Epithelial cell of proximal tubule (primary cell): ENCODE measurements around the gene DGUOK. TPM values are rescaled to one million over a fixed set of nuclear protein-coding genes. Genes with fewer than 3 reads are reported as not detected.

Source experiments
- DNase-seq: peaks from one replicate; pipeline ENCODE4 v3.0.0-alpha.2; 2011; ENCODE audit warnings: low read depth
- H3K4me3 ChIP-seq: 2 replicates; pipeline ENCODE4 v1.5.1; 2011; ENCODE audit warnings: low read depth, mild to moderate bottlenecking, low read length
- total RNA-seq: library from RNA; depleted of rRNA; stranded (reverse); fragments of >200 nt; gene quantifications from 2 replicates; pipeline ENCODE4 v1.2.3, GENCODE V29; 2015
- TF ChIP-seq, protein P1 (sequence below): conservative IDR thresholded peaks from 2 replicates; pipeline ENCODE4 v1.5.1; 2012; ENCODE audit warnings: low read depth, mild to moderate bottlenecking, low read length

DGUOK gene
- total RNA-seq, 1 donor from 2014 or later = 65.6 TPM

DNA sequence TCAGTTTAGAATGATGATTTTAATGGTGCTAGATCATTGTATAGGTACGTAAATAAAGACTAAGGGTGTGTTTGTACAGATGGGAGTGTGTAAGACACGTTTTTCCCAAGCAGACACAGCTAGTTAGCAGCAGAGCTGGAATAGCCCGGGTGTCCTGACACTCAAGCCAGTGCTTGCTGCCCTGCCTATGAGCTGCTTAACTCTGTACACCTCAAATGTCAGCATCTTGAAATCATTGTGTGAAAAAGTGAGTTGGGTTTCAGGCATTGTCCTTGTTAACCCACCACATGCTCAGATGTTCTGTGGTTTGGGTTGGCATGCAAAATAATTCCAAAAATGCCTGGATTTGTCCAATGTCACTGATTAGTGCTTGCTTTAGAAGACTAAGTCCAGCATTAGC lies 45.0 kb downstream of the DGUOK start:
- no peak for DNase-seq
- H3K4me3 ChIP-seq = no peak overlapping the region
- TF ChIP-seq, protein P1, sequence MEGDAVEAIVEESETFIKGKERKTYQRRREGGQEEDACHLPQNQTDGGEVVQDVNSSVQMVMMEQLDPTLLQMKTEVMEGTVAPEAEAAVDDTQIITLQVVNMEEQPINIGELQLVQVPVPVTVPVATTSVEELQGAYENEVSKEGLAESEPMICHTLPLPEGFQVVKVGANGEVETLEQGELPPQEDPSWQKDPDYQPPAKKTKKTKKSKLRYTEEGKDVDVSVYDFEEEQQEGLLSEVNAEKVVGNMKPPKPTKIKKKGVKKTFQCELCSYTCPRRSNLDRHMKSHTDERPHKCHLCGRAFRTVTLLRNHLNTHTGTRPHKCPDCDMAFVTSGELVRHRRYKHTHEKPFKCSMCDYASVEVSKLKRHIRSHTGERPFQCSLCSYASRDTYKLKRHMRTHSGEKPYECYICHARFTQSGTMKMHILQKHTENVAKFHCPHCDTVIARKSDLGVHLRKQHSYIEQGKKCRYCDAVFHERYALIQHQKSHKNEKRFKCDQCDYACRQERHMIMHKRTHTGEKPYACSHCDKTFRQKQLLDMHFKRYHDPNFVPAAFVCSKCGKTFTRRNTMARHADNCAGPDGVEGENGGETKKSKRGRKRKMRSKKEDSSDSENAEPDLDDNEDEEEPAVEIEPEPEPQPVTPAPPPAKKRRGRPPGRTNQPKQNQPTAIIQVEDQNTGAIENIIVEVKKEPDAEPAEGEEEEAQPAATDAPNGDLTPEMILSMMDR = no peak

- H3K4me3 ChIP-seq = no peak overlapping the region
- TF ChIP-seq, protein P1 = no peak
- no peak for DNase-seq
Measured at GRCh38 chr2:73972846-73973245, 46.2 kb downstream of the DGUOK start.

GRCh38 chr2:73975731-73976130 lies 49.1 kb downstream of the DGUOK start:
- H3K4me3 ChIP-seq = no peak overlapping the region
- TF ChIP-seq, protein P1 = no peak
- DNase-seq = no peak

DNA sequence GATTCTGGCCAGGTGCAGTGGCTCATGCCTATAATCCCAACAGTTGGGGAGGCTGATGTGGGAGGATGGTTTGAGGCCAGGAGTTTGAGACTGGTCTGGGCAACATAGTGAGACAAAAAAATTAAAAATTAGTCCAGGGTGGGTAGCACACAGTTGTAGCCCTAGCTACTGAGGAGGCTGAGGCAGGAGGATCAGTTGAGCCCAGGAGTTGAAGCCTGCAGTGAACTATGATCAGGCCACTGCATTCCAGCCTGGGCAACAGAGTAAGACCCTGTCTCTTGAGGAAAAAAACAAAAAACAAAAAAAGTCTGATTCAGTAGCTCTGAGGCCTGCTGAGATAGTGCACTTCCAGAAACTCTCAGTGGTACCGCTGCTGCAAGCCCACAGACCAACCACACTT lies 50.1 kb downstream of the DGUOK start:
- no peak overlapping the region for H3K4me3 ChIP-seq
- TF ChIP-seq, protein P1 = no peak
- no peak for DNase-seq

DNA sequence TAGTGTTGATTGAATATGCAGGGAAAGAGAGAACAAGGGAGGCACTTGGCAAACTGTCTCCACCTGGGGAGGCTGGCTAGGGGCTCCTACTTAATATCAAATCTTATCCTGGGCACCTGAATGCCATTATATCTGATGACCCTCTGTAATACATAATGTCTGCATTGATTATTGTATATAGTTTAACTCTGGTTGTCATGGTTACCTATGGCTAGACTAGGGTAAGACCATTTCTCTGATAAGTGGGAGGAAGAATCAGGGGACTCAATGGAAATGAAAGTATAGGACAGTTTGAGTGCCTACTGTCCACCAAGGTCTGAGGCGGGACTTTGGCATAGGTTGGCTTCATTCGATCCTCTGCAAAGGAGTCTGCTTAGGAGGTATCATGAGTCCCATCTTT lies 50.8 kb downstream of the DGUOK start:
- TF ChIP-seq, protein P1 = no peak
- no peak for DNase-seq
- no peak overlapping the region for H3K4me3 ChIP-seq

DNA sequence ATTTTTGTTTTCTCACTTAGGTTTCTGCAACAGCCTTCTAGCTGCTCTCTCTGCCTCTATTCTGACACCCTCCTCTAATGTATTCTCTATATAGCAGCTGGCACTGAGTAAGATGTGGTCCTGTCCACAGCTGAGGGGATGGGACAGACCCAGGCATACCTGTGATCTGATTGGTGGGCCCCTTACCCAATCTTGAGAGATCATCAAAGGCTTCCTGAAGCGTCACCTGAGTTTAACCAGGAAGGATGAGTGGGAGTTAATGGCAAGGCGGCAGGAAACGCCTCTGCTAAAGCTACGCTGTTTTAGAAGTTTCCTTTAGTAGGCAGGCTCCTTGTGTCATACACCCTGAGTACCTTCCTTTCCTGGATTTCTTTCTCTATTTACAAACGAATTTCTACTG lies 52.3 kb downstream of the DGUOK start:
- H3K4me3 ChIP-seq = no peak overlapping the region
- TF ChIP-seq, protein P1 = no peak
- no peak for DNase-seq

- H3K4me3 ChIP-seq = no peak overlapping the region
- DNase-seq = peak; percentile 74
- TF ChIP-seq, protein P1 = no peak
Measured at GRCh38 chr2:73979686-73980085, 53.0 kb downstream of the DGUOK start.
